ENCODE measurements around the gene DOCK11.
A peak's percentile ranks its signal among the peaks of the same experiment; 100 is the strongest.
"Not testable (repeated sequence)": the region's sequence is repeated elsewhere in the genome, so short reads cannot be mapped to it uniquely, and the experiment has no call there.

Gene DOCK11

DNA sequence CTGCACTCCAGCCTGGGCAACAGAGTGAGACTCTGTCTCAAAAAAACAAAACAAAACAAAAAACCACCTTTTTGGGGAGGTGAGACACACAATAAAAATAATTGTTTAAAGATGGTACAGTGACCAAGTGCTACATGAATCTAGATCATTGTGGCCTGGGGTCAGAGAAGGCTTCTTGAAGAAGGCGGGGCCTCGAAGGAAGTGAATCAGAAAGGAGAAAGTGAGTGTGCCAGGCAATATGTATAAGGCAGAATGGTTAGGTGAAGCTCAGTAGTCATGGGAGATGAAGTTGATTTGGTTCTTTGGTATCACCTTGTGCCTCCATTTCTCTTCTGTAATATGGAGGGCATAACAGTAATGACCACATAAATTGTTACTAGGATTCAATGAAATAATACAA lies 58.9 kb downstream of the DOCK11 start:
- ATAC-seq (replicated peaks), result no peak
- Mint-ChIP-seq H3K4me3 (no peak overlapping the region), H3K36me3 (peaks cover 8 to 15% of the 10 kb centered on the region in 2 donors), H3K4me1 (peaks cover 0 to 7% of the 10 kb centered on the region in 2 donors), H3K9me3 (no peaks in the 10 kb centered on the region), H3K27ac (no peak overlapping the region), H3K27me3 (no peaks in the 10 kb centered on the region)
- DNase-seq, result no peak

DNA sequence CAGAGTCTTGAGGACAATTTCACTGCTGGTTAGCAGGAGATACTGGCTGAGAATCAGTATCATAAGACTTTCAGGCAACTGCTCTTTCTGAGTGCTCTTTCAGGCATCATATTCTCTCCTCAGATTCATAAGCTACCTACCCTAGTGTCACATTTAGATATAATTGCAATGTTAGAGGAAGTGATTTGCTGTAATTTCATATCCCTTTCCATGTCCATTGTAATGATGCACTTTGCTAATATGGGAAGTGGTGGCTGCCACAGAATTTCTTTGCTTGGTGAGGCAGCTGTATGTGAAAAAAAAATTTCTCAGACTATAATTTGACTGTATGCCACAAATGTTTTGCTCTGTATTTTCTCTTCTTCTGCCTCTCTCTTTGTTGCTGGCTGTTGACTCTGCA lies 63.3 kb downstream of the DOCK11 start:
- H3K4me3 Mint-ChIP-seq, result no peak overlapping the region
- ATAC-seq (replicated peaks), result peak; percentile 29 to 36
- H3K9me3 Mint-ChIP-seq, result no peaks in the 10 kb centered on the region
- no peak for DNase-seq
- no peak overlapping the region for H3K27ac Mint-ChIP-seq
- H3K36me3 Mint-ChIP-seq, result peaks cover 17 to 19% of the 10 kb centered on the region in 2 donors
- peaks cover 1 to 21% of the 10 kb centered on the region in 2 donors for H3K4me1 Mint-ChIP-seq
- H3K27me3 Mint-ChIP-seq, result no peaks in the 10 kb centered on the region

DNA sequence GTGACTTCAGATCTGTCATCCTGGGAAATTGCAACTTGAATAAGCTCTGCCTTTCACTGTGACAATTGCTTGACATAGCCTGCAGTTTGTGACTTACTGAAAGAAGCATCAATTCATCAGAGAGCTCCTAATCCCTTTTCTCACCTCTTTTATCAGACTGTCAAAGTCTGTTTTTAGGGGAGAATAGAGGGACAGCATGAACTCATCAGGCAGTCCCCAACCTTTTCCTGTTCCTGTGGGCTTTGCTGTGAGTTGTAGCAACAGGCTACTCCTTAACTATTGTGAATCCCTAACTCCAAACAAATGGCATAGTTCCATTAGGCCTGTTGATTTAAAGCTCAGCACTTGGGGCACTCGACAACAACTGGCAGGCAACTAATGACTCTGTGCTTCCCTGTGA lies 64.9 kb downstream of the DOCK11 start:
- no peak for DNase-seq
- no peaks in the 10 kb centered on the region for H3K9me3 Mint-ChIP-seq
- H3K27ac Mint-ChIP-seq, result no peak overlapping the region
- peaks cover 19 to 20% of the 10 kb centered on the region in 2 donors for H3K36me3 Mint-ChIP-seq
- no peak overlapping the region for H3K4me3 Mint-ChIP-seq
- no peaks in the 10 kb centered on the region for H3K27me3 Mint-ChIP-seq
- H3K4me1 Mint-ChIP-seq, result peaks cover 1 to 30% of the 10 kb centered on the region in 2 donors
- ATAC-seq (replicated peaks), result no peak

DNA sequence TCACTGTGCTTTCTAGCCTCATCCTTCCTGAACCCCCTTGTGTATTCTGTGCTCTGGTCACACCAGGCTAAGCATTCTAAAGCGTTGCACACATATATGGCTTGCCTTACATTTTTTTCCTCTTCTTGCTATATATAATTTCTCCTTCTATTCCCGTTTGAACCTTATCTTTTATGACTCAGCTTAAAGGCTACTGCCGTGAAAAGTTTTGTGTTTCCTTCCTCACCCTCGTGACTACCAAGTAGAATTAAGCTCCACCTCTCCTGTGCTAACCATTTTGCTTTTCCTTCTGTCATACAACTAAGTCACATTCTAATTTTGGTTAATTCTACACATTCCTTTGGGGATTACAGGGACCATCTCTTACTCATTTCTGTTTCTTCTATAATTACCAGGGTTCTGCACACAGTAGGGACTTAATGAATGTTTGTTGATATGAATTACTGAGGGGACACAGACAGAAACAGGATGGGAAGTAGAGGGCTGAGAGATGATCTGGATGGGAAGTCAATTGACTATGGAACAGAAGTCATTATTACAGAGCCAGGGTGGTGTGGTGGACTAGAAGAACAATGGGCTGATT lies 67.1 kb downstream of the DOCK11 start:
- peaks cover 12 to 13% of the 10 kb centered on the region in 2 donors for H3K36me3 Mint-ChIP-seq
- H3K27me3 Mint-ChIP-seq, result no peaks in the 10 kb centered on the region
- peak overlapping the region; percentile 26 for H3K27ac Mint-ChIP-seq
- no peak overlapping the region for H3K4me3 Mint-ChIP-seq
- ATAC-seq (replicated peaks) (no peak), DNase-seq (no peak)
- H3K9me3 Mint-ChIP-seq, result no peaks in the 10 kb centered on the region
- peaks cover 1 to 23% of the 10 kb centered on the region in 2 donors for H3K4me1 Mint-ChIP-seq

DNA sequence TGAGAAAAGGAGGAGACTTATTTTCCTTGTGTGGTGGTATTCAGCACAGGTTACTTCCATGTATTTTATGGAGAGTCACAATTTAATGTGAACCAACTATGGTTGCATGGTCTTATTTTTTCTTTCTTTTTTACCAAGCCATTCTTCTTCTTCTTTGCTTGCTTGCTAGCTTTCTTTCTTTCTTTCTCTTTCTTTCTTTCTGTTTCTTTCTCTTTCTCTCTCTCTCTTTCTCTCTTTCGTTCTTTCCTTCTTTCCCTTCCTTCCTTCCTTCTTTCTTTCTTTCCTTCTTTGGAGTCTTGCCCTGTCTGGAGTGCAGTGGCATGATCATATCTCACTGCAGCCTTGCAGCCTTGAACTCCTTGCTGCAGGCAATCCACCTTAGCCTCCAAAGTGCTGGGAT lies 68.9 kb downstream of the DOCK11 start:
- Mint-ChIP-seq H3K9me3 (no peaks in the 10 kb centered on the region), H3K36me3 (peaks cover 12 to 13% of the 10 kb centered on the region in 2 donors), H3K27ac (peak overlapping the region; percentile 33), H3K27me3 (no peaks in the 10 kb centered on the region), H3K4me1 (peaks cover 1 to 23% of the 10 kb centered on the region in 2 donors), H3K4me3 (no peak overlapping the region)
- ATAC-seq (replicated peaks), result no peak
- DNase-seq, result no peak

DNA sequence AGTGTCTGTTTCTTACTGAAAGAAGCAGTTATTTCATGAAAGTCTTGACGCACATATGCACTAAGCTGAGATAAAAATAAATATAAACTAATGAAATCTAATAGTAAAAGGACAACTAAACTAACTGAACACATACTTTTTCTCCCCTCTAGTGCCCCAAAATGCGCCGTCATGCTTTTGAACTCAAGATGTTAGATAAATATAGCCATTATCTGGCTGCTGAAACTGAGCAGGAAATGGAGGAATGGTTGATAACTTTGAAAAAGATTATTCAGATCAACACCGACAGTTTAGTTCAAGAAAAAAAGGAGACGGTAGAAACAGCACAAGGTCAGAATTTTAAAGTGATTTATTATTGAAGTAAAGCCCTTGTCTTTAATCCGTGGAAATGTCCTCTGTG lies 70.2 kb downstream of the DOCK11 start:
- Mint-ChIP-seq H3K4me3 (no peak overlapping the region), H3K4me1 (peaks cover 1 to 23% of the 10 kb centered on the region in 2 donors), H3K36me3 (peaks cover 13 to 15% of the 10 kb centered on the region in 2 donors), H3K27me3 (no peaks in the 10 kb centered on the region), H3K27ac (no peak overlapping the region), H3K9me3 (no peaks in the 10 kb centered on the region)
- ATAC-seq (replicated peaks), result no peak
- DNase-seq, result no peak

DNA sequence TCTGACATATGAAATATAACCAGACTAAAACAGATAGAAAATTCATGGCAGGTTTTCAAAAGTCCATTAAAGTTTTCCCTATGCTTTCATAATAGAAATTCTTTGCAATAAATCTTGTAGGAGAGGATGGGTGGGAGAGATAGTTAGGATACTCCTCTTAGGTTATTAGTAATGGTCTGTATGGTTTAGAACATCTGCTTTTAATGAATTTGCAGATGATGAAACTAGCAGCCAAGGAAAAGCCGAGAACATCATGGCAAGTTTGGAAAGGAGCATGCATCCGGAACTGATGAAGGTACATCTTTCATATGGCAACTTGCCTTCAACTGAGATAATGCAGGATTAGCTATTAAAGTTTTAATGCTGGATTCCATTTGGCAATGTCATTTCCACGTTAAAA lies 70.7 kb downstream of the DOCK11 start:
- peaks cover 1 to 23% of the 10 kb centered on the region in 2 donors for H3K4me1 Mint-ChIP-seq
- H3K36me3 Mint-ChIP-seq, result peaks cover 17 to 20% of the 10 kb centered on the region in 2 donors
- DNase-seq (no peak), ATAC-seq (replicated peaks) (no peak)
- no peak overlapping the region for H3K4me3 Mint-ChIP-seq
- H3K27ac Mint-ChIP-seq, result no peak overlapping the region
- no peaks in the 10 kb centered on the region for H3K9me3 Mint-ChIP-seq
- H3K27me3 Mint-ChIP-seq, result no peaks in the 10 kb centered on the region

DNA sequence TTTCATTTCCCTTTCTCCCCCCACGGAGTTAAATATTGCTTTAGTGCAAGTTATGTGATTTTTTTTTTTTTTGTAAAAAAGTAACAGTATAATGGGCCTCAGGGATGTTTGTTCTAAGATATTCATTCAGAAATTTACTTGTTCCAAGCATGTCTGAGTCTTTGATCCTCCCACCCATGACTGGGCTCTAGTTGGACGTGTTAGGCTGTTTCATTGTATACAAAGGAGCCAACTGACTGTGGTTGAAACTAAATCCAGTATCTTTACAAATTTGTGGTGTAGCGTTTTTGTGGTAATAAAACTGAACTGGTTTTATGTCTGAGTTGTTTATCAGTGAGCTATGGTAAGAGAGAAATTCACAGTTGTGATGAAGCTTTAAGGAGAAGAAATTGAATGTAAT lies 74.1 kb downstream of the DOCK11 start:
- no peak for ATAC-seq (replicated peaks)
- H3K36me3 Mint-ChIP-seq, result peaks cover 5 to 8% of the 10 kb centered on the region in 2 donors
- no peak overlapping the region for H3K4me3 Mint-ChIP-seq

DNA sequence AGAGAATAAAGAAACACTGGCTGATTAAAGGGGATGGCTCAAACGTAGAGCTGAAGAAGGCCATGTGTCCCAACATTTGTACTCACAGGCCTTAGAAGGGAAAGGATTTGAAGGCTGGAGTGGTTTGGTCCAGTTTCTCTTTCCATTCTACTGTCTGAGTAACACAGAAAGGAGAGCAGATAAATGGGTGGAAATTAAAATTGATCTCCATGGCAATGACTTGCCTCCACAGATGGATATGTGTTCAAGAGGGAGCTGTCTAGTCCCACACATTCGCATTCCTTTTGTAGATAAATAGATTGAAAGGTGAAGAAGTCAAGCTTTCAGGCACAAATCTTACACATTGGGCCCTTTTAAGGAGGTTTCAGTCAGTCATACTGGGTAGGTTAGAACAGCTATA lies 74.6 kb downstream of the DOCK11 start:
- H3K27me3 Mint-ChIP-seq, result no peaks in the 10 kb centered on the region
- ATAC-seq (replicated peaks), result no peak
- no peak overlapping the region for H3K27ac Mint-ChIP-seq
- no peaks in the 10 kb centered on the region for H3K9me3 Mint-ChIP-seq
- peaks cover 4 to 8% of the 10 kb centered on the region in 2 donors for H3K36me3 Mint-ChIP-seq
- DNase-seq, result no peak
- no peaks in the 10 kb centered on the region for H3K4me1 Mint-ChIP-seq
- H3K4me3 Mint-ChIP-seq, result no peak overlapping the region

More for the DNA sequence above, 74.1 kb downstream of the DOCK11 start:
- DNase-seq, result no peak
- Mint-ChIP-seq H3K27me3 (no peaks in the 10 kb centered on the region), H3K27ac (no peak overlapping the region), H3K9me3 (no peaks in the 10 kb centered on the region), H3K4me1 (peaks cover 0 to 2% of the 10 kb centered on the region in 2 donors)

DNA sequence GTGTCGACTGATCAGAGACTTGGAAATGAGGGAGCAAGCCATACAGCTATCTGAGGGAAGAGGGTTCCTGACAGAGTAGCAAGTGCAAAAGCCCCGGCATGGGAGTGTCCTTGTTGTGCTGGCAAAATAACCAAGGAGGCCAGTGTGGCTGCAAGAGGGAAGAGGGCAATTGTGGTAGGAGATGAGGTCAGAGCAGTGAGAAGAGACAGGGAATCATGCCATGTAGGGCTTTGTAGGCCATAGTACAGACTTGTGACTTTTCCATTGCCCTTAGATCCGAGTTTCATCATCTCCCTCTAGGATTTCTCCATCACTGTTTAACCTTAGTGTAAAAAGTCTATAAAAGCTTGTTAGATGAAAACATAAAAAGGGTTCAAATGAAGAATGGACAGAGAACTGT lies 76.2 kb downstream of the DOCK11 start:
- peaks cover 4 to 8% of the 10 kb centered on the region in 2 donors for H3K36me3 Mint-ChIP-seq
- H3K4me3 Mint-ChIP-seq, result no peak overlapping the region
- no peak for ATAC-seq (replicated peaks)
- no peaks in the 10 kb centered on the region for H3K27me3 Mint-ChIP-seq
- H3K9me3 Mint-ChIP-seq, result no peaks in the 10 kb centered on the region
- H3K4me1 Mint-ChIP-seq, result no peaks in the 10 kb centered on the region
- no peak overlapping the region for H3K27ac Mint-ChIP-seq
- DNase-seq, result no peak

DNA sequence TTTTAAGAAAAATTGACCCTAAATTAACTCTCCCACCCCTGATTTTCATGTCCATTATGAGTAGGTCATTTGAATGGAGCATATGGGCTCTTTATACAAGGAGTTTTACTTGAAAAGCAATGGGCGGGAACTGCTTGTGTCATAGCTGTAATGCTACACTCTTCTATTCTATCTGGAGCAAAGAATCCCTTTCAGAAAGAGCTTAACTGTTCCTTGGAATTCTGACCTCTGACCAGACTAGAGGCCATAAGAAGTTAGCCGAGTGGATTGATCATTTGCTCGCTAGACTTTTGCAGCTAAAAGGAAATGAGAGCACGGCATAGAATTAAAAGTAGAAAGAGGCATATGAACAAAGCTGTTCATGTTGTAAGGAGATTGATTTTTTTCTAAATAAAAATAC lies 79.1 kb downstream of the DOCK11 start:
- Mint-ChIP-seq H3K27me3 (no peaks in the 10 kb centered on the region), H3K27ac (no peak overlapping the region), H3K4me3 (no peak overlapping the region), H3K36me3 (peaks cover 4 to 7% of the 10 kb centered on the region in 2 donors), H3K4me1 (no peaks in the 10 kb centered on the region), H3K9me3 (no peaks in the 10 kb centered on the region)
- DNase-seq (no peak), ATAC-seq (replicated peaks) (no peak)

DNA sequence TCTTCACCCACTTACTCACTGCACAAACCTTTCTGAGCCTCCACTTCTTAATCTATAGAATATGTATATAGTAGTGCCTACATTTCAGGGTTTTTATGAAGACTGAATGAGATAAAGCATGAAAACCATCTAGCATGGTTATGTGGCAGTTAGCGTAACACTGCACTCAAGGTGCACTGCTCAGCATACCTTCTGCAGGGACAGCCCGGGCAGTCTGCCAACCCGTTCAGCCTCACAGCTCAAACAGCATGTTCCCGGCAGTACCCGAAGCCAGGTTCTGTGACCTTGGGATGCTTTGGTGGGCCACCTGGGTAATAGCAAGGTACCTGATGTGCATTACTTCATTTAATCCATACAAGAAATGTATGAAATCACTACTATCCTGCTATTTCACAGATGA lies 81.4 kb downstream of the DOCK11 start:
- no peaks in the 10 kb centered on the region for H3K4me1 Mint-ChIP-seq
- peaks cover 5% of the 10 kb centered on the region in 2 donors for H3K36me3 Mint-ChIP-seq
- peaks cover 0 to 4% of the 10 kb centered on the region in 2 donors for H3K9me3 Mint-ChIP-seq
- no peaks in the 10 kb centered on the region for H3K27me3 Mint-ChIP-seq
- ATAC-seq (replicated peaks) (no peak), DNase-seq (no peak)
- H3K4me3 Mint-ChIP-seq, result no peak overlapping the region
- no peak overlapping the region for H3K27ac Mint-ChIP-seq

DNA sequence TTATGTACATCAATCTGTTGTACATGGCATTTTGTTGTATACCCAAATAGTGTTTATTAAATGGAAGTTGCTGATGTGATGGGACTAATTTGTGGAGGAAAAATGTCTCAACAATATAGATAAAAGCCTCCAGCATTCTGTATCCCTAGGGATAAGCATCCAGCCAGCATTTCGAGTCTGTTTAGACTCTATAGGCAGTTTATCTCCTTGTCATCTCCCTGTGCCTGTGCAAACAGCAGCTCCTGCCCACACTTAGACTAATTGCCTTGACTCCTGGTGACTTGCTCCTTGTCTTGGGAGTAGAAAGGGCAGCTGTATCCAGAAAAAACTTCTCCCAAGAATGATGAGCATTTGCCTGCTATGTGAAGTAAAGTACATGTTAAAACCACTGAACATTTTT lies 83.8 kb downstream of the DOCK11 start:
- no peaks in the 10 kb centered on the region for H3K4me1 Mint-ChIP-seq
- DNase-seq (no peak), ATAC-seq (replicated peaks) (no peak)
- H3K4me3 Mint-ChIP-seq, result no peak overlapping the region
- peak overlapping the region; percentile 9 for H3K27ac Mint-ChIP-seq
- H3K36me3 Mint-ChIP-seq, result peaks cover 12 to 18% of the 10 kb centered on the region in 2 donors
- H3K27me3 Mint-ChIP-seq, result no peaks in the 10 kb centered on the region
- peaks cover 0 to 4% of the 10 kb centered on the region in 2 donors for H3K9me3 Mint-ChIP-seq

DNA sequence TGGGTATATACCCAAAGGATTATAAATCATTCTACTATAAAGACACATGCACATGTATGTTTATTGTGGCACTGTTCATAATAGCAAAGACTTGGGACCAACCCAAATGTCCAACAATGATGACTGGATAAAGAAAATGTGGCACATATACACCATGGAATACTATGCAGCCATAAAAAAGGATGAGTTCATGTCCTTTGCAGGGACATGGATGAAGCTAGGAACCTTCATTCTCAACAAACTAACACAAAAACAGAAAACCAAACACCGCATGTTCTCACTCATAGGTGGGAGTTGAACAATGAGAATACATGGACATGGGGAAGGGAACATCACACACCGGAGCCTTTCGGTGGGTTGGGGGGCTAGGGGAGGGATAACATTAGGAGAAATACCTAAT lies 87.3 kb downstream of the DOCK11 start:
- not testable (repeated sequence) for H3K27ac Mint-ChIP-seq; ATAC-seq (replicated peaks); H3K4me3 Mint-ChIP-seq; DNase-seq; H3K27me3 Mint-ChIP-seq
- Mint-ChIP-seq H3K4me1 (peaks cover 4 to 16% of the 10 kb centered on the region in 2 donors), H3K36me3 (peaks cover 28 to 37% of the 10 kb centered on the region in 2 donors), H3K9me3 (peaks cover 4 to 13% of the 10 kb centered on the region in 2 donors)

DNA sequence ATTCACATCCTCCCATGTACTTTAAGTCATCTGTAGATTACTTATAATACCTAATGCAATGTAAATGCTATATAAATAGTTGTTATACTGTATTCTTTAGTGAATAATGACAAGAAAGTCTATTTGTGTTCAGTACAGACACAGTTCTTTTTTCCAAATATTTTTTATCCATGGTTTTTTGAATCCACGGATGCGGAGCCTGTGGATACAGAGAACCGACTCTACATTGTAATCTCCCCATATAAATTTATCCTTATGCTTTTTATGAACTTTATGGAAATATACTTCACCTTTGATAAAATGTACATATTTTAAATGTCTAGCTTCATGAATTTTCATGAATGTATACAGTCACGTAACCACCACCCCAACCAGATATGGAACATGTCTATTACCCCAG lies 88.2 kb downstream of the DOCK11 start:
- ATAC-seq (replicated peaks), result no peak

More for the DNA sequence above, 88.2 kb downstream of the DOCK11 start:
- no peak overlapping the region for H3K4me3 Mint-ChIP-seq
- peaks cover 28 to 41% of the 10 kb centered on the region in 2 donors for H3K36me3 Mint-ChIP-seq
- H3K9me3 Mint-ChIP-seq, result peaks cover 4 to 13% of the 10 kb centered on the region in 2 donors
- no peaks in the 10 kb centered on the region for H3K27me3 Mint-ChIP-seq
- peaks cover 4 to 16% of the 10 kb centered on the region in 2 donors for H3K4me1 Mint-ChIP-seq
- DNase-seq, result no peak
- no peak overlapping the region for H3K27ac Mint-ChIP-seq

Data from stimulated activated naive B cell treated with anti-CD40 and anti-IgM and Interleukin-4, amounts not matched to agents 10 μg/mL and 1 μg/mL and 100 μg/mL, for 72 hours (primary cell).